Epithelial cell of esophagus (primary cell): Measurements from ENCODE around the gene ABITRAM.

Experiments used
- DNase-seq: peaks from one replicate; pipeline ENCODE4 v3.0.0; 2010; ENCODE audit warnings: low read depth
- H3K4me3 ChIP-seq: 2 replicates; pipeline ENCODE4 v1.5.1; 2011; ENCODE audit warnings: mild to moderate bottlenecking, low read length, control low read depth
- TF ChIP-seq, protein P1 (sequence below): IDR thresholded peaks from 2 replicates; pipeline ENCODE4 v1.5.1; 2011; ENCODE audit warnings: low read depth, mild to moderate bottlenecking, low read length, control low read depth, inconsistent platforms; ENCODE audit not compliant: insufficient read depth; ENCODE audit errors: missing control alignments

Gene ABITRAM

DNA sequence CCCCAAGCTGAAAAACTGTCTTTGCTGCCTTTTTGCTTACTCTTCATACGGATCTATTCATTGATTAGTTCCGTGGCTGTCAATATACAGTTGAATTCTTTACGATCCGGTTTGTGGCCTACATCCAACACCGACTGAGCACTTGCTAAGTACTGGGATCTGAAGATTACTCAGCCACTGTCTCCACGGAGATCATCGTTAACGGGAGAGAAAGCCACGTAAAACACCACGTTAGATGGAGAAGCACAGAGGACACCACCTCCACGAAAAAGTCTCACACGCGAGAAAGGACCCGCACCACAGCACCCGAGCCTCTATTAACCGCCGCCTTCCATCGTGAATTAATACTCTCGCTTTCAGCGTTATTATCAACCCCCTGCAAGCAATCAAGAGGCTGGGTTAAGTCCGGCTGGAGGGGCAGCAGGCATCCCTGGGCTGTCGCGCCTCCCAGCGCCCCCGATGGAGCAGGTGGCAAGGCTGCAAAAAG lies 926 bp upstream of the ABITRAM start:
- peak; percentile 35 for DNase-seq
- H3K4me3 ChIP-seq = peak overlapping the region; percentile 88
- TF ChIP-seq, protein P1, sequence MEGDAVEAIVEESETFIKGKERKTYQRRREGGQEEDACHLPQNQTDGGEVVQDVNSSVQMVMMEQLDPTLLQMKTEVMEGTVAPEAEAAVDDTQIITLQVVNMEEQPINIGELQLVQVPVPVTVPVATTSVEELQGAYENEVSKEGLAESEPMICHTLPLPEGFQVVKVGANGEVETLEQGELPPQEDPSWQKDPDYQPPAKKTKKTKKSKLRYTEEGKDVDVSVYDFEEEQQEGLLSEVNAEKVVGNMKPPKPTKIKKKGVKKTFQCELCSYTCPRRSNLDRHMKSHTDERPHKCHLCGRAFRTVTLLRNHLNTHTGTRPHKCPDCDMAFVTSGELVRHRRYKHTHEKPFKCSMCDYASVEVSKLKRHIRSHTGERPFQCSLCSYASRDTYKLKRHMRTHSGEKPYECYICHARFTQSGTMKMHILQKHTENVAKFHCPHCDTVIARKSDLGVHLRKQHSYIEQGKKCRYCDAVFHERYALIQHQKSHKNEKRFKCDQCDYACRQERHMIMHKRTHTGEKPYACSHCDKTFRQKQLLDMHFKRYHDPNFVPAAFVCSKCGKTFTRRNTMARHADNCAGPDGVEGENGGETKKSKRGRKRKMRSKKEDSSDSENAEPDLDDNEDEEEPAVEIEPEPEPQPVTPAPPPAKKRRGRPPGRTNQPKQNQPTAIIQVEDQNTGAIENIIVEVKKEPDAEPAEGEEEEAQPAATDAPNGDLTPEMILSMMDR = no peak

GRCh38 chr9:108933718-108934322 lies 380 bp upstream of the ABITRAM start, which contains the start of gene ELP1:
TSS of gene ELP1 (minus strand) at chr9:108934124. CDS start at chr9:108931146, 2,978 bp downstream.
- H3K4me3 ChIP-seq = peak within 1 kb of the TSS; percentile 88
- TF ChIP-seq, protein P1 = peak; percentile 45
- DNase-seq = peak; percentile 97

GRCh38 chr9:108937561-108938305 lies 3.5 kb downstream of the ABITRAM start:
- TF ChIP-seq, protein P1 = no peak
- H3K4me3 ChIP-seq = no peak overlapping the region
- no peak for DNase-seq

DNA sequence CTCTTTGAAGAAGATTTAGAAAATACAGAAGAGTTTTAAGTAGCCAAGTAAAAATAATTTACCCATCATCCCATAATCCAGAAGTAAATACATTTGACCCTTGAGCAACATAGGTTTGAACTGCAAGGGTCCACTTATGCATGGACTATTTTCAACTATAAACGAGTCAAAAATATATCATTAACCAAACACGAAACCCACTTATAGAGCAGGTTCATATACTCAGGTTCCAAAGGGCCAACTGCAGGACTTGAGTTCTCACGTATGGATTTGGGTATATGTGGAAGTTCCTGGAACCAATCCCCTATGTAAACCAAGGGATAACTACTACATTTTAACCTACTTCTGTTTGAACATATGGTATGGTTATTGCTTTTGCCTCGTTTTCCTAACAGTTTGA lies 5.8 kb downstream of the ABITRAM start:
- DNase-seq = no peak
- TF ChIP-seq, protein P1 = no peak

GRCh38 chr9:108950168-108950567 lies 16.0 kb downstream of the ABITRAM start:
- DNase-seq = no peak

More for the DNA sequence above, 5.8 kb downstream of the ABITRAM start:
- no peak overlapping the region for H3K4me3 ChIP-seq

GRCh38 chr9:108951578-108951977 lies 17.4 kb downstream of the ABITRAM start:
- no peak for DNase-seq
- H3K4me3 ChIP-seq = no peak overlapping the region
- TF ChIP-seq, protein P1 = no peak

More at GRCh38 chr9:108950168-108950567, 16.0 kb downstream of the ABITRAM start:
- TF ChIP-seq, protein P1 = no peak
- H3K4me3 ChIP-seq = no peak overlapping the region
